ES-I3 (cell line): Measurements from ENCODE around the gene CINP.
"Not testable (repeated sequence)": the region's sequence is repeated elsewhere in the genome, so short reads cannot be mapped to it uniquely, and the experiment has no call there.

Source experiments
- H3K36me3 ChIP-seq: 2 replicates; pipeline ENCODE4 v1.6.1; 2013; ENCODE audit warnings: mild to moderate bottlenecking, low read length, control low read depth, moderate library complexity; ENCODE audit not compliant: insufficient read depth
- H3K4me1 ChIP-seq: 2 replicates; pipeline ENCODE4 v1.6.1; 2013; ENCODE audit warnings: mild to moderate bottlenecking, control low read depth, low read length; ENCODE audit not compliant: insufficient read depth
- H3K9ac ChIP-seq: 2 replicates; pipeline ENCODE4 v1.6.1; 2013; ENCODE audit warnings: low read depth, mild to moderate bottlenecking, low read length, moderate library complexity
- H3K9me3 ChIP-seq: 2 replicates; pipeline ENCODE4 v1.6.1; 2013; ENCODE audit warnings: mild to moderate bottlenecking, low read length, moderate library complexity; ENCODE audit not compliant: control insufficient read depth, insufficient read depth

The CINP gene

GRCh38 chr14:102344485-102344884, 18.2 kb downstream of the CINP start:
- no peaks in the 10 kb centered on the region for H3K9me3 ChIP-seq
- no peaks in the 10 kb centered on the region for H3K4me1 ChIP-seq
- H3K9ac ChIP-seq: no peak overlapping the region
- H3K36me3 ChIP-seq: peaks cover 35% of the 10 kb centered on the region

GRCh38 chr14:102344084-102344483, 18.6 kb downstream of the CINP start:
- Histone ChIP-seq H3K9me3 (no peaks in the 10 kb centered on the region), H3K4me1 (no peaks in the 10 kb centered on the region), H3K9ac (no peak overlapping the region), H3K36me3 (peaks cover 33% of the 10 kb centered on the region)

- H3K9ac ChIP-seq: no peak overlapping the region
Measured at GRCh38 chr14:102342238-102342637, 20.5 kb downstream of the CINP start.

GRCh38 chr14:102341566-102341965, 21.1 kb downstream of the CINP start:
- 0 out of 2 replicates have a peak, but pooled peaks cover 3% of the 10 kb centered on the region for H3K4me1 ChIP-seq
- peaks cover 30% of the 10 kb centered on the region for H3K36me3 ChIP-seq
- no peak overlapping the region for H3K9ac ChIP-seq
- no peaks in the 10 kb centered on the region for H3K9me3 ChIP-seq

More at GRCh38 chr14:102342238-102342637, 20.5 kb downstream of the CINP start:
- H3K9me3 ChIP-seq: no peaks in the 10 kb centered on the region
- H3K36me3 ChIP-seq: peaks cover 34% of the 10 kb centered on the region
- H3K4me1 ChIP-seq: 0 out of 2 replicates have a peak, but pooled peaks cover 3% of the 10 kb centered on the region

- Histone ChIP-seq H3K36me3 (peaks cover 27% of the 10 kb centered on the region), H3K9me3 (no peaks in the 10 kb centered on the region), H3K4me1 (0 out of 2 replicates have a peak, but pooled peaks cover 3% of the 10 kb centered on the region), H3K9ac (no peak overlapping the region)
Measured at GRCh38 chr14:102338724-102339123, 24.0 kb downstream of the CINP start.

- Histone ChIP-seq H3K36me3 (peaks cover 21% of the 10 kb centered on the region), H3K4me1 (0 out of 2 replicates have a peak, but pooled peaks cover 3% of the 10 kb centered on the region), H3K9me3 (no peaks in the 10 kb centered on the region), H3K9ac (no peak overlapping the region)
Measured at GRCh38 chr14:102335163-102335562, 27.5 kb downstream of the CINP start.

GRCh38 chr14:102333795-102334705, 28.6 kb downstream of the CINP start:
- 0 out of 2 replicates have a peak, but pooled peaks cover 3% of the 10 kb centered on the region for H3K4me1 ChIP-seq
- H3K9me3 ChIP-seq: no peaks in the 10 kb centered on the region
- no peak overlapping the region for H3K9ac ChIP-seq
- H3K36me3 ChIP-seq: peaks cover 19% of the 10 kb centered on the region

- Histone ChIP-seq H3K36me3 (peaks cover 14% of the 10 kb centered on the region), H3K9ac (no peak overlapping the region), H3K4me1 (no peaks in the 10 kb centered on the region)
Measured at GRCh38 chr14:102333390-102333789, 29.3 kb downstream of the CINP start.

GRCh38 chr14:102330806-102331205, 31.9 kb downstream of the CINP start:
- Histone ChIP-seq H3K4me1 (no peaks in the 10 kb centered on the region), H3K36me3 (peaks cover 7% of the 10 kb centered on the region; the same call in 1 of the 2 replicates), H3K9ac (no peak overlapping the region), H3K9me3 (no peaks in the 10 kb centered on the region)

More at GRCh38 chr14:102333390-102333789, 29.3 kb downstream of the CINP start:
- no peaks in the 10 kb centered on the region for H3K9me3 ChIP-seq

GRCh38 chr14:102329381-102329780, 33.3 kb downstream of the CINP start:
- not testable (repeated sequence) for H3K9me3 ChIP-seq, H3K4me1 ChIP-seq, H3K36me3 ChIP-seq, H3K9ac ChIP-seq

- Histone ChIP-seq H3K36me3 (no peaks in the 10 kb centered on the region), H3K9me3 (no peaks in the 10 kb centered on the region), H3K4me1 (no peaks in the 10 kb centered on the region), H3K9ac (no peak overlapping the region)
Measured at GRCh38 chr14:102326583-102326982, 36.1 kb downstream of the CINP start.

- Histone ChIP-seq H3K9me3 (no peaks in the 10 kb centered on the region), H3K36me3 (no peaks in the 10 kb centered on the region), H3K9ac (no peak overlapping the region), H3K4me1 (no peaks in the 10 kb centered on the region)
Measured at GRCh38 chr14:102325791-102326345, 36.8 kb downstream of the CINP start.

- Histone ChIP-seq H3K4me1 (peaks cover 5% of the 10 kb centered on the region; the same call in 1 of the 2 replicates), H3K36me3 (no peaks in the 10 kb centered on the region), H3K9me3 (no peaks in the 10 kb centered on the region), H3K9ac (no peak overlapping the region)
Measured at GRCh38 chr14:102323102-102323501, 39.6 kb downstream of the CINP start.

GRCh38 chr14:102321456-102322422, 41.0 kb downstream of the CINP start:
- peaks cover 5% of the 10 kb centered on the region; the same call in 1 of the 2 replicates for H3K4me1 ChIP-seq
- no peaks in the 10 kb centered on the region for H3K9me3 ChIP-seq
- no peaks in the 10 kb centered on the region for H3K36me3 ChIP-seq
- H3K9ac ChIP-seq: no peak overlapping the region
